ENCODE results near the gene GOLIM4. TPM values are rescaled to one million over a fixed set of nuclear protein-coding genes. Genes with fewer than 3 reads are reported as not detected.

GOLIM4 gene
- total and polyA plus RNA-seq, 2 experiments from 2014 or later: 45.3 to 67.2 TPM

DNA sequence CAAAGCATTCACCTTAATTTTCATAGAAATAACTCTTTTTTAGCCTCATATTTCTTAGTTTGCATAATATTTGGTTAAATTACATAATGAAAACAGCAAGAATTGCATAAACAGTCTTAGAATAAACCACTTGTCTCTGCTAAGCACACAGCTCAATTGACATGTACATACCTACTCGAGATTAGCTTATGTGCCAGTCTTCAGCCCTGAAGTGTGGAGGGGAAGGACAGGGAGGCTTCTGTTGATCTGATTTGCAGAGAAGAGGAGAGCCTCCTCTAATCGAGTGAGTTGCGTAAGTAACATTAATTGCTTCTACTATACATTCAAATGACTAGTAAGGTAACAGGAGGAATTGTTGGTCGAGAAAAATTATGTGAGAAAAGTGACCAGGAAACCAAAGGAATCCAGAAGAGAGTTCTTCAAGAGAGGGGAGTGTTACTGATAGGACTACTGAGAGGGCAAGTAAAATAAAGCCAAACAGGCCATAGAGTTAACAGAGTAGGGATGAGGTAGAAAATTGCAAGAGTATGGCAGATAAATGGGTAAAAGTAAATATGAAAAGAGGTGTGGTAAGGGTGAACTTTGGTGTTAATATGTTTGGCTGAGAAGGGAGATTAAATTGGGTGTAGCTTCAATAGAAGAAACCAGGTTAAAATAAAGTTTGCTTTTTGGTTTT, 7.1 kb upstream of the GOLIM4 start:
- Histone ChIP-seq H3K27me3 (no peaks in the 10 kb centered on the region), H3K9me2 (replicated peaks; ENCODE audit: insufficient read depth) (no peaks in the 10 kb centered on the region), H3K27ac (no peak overlapping the region), H3K36me3 (replicated peaks; ENCODE audit: insufficient read depth, low read depth) (no peaks in the 10 kb centered on the region), H4K20me1 (ENCODE audit: insufficient read depth, poor library complexity, severe bottlenecking) (no peaks in the 10 kb centered on the region), H3K4me3 (no peak overlapping the region), H2AFZ (no peak overlapping the region), H3K4me2 (no peak overlapping the region), H3K79me2 (no peaks in the 10 kb centered on the region), H3K4me1 (ENCODE audit: insufficient read depth) (no peaks in the 10 kb centered on the region), H3K9me3 (ENCODE audit: low read depth) (no peaks in the 10 kb centered on the region)
- WGBS (ENCODE audit: low lambda C conversion rate, missing lambda C conversion rate): 73% methylated on average over 4 of the region's 4 CpGs
- TF ChIP-seq EZH2phosphoT487 (IDR thresholded peaks at IDR 0.05; ENCODE audit: low read depth, severe bottlenecking, unreplicated experiment) (no peak), EZH2 (IDR thresholded peaks at IDR 0.05; ENCODE audit: borderline replicate concordance) (no peak)
- TF ChIP-seq, protein P1, sequence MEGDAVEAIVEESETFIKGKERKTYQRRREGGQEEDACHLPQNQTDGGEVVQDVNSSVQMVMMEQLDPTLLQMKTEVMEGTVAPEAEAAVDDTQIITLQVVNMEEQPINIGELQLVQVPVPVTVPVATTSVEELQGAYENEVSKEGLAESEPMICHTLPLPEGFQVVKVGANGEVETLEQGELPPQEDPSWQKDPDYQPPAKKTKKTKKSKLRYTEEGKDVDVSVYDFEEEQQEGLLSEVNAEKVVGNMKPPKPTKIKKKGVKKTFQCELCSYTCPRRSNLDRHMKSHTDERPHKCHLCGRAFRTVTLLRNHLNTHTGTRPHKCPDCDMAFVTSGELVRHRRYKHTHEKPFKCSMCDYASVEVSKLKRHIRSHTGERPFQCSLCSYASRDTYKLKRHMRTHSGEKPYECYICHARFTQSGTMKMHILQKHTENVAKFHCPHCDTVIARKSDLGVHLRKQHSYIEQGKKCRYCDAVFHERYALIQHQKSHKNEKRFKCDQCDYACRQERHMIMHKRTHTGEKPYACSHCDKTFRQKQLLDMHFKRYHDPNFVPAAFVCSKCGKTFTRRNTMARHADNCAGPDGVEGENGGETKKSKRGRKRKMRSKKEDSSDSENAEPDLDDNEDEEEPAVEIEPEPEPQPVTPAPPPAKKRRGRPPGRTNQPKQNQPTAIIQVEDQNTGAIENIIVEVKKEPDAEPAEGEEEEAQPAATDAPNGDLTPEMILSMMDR (IDR thresholded peaks at IDR 0.05; ENCODE audit: poor library complexity): no peak
- no peak for DNase-seq (ENCODE audit: low spot score)

DNA sequence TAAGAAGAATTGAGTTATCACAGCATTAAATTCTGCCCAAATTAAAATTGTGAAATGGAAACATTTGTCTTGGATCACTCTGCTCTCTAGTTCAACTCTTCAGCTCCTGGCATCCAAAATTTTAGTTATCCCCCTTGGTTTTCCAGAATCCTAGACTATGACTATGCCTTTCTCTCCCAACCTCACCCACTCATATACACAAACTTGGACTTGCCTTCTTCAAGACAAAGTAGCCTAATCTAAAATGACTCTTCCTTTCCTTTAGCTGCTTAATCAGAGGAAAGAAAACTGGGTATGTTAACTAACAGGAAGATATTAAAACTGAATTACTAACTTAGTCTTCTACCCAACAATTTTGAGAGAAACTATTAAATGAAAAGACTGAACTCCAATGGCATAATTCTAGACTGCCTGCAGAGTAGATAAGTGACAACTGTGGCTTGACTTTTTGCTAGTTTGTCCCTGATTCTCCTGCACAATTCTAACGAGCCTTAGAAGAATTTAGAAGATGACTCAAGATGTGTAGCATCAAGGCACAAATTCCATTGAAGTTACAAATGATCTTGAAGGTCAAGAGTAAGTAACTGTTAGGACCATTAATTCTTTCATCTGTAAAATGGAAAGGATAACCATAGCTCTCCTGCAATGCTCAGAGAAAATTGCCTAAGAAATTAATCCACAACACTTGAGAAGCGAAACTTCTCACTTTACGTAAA, 5.2 kb upstream of the GOLIM4 start:
- no peak for DNase-seq (ENCODE audit: low spot score)
- Histone ChIP-seq H3K9me2 (replicated peaks; ENCODE audit: insufficient read depth) (no peaks in the 10 kb centered on the region), H2AFZ (no peak overlapping the region), H3K79me2 (no peaks in the 10 kb centered on the region), H3K9me3 (ENCODE audit: low read depth) (no peaks in the 10 kb centered on the region), H3K36me3 (replicated peaks; ENCODE audit: insufficient read depth, low read depth) (no peaks in the 10 kb centered on the region), H3K4me2 (no peak overlapping the region), H4K20me1 (ENCODE audit: insufficient read depth, poor library complexity, severe bottlenecking) (no peaks in the 10 kb centered on the region), H3K4me3 (no peak overlapping the region), H3K27me3 (no peaks in the 10 kb centered on the region), H3K27ac (no peak overlapping the region), H3K4me1 (ENCODE audit: insufficient read depth) (no peaks in the 10 kb centered on the region)
- WGBS (ENCODE audit: low lambda C conversion rate, missing lambda C conversion rate): 81% methylated on average over 3 of the region's 3 CpGs
- TF ChIP-seq EZH2phosphoT487 (IDR thresholded peaks at IDR 0.05; ENCODE audit: low read depth, severe bottlenecking, unreplicated experiment) (no peak), EZH2 (IDR thresholded peaks at IDR 0.05; ENCODE audit: borderline replicate concordance) (no peak)
- TF ChIP-seq, protein P1 (IDR thresholded peaks at IDR 0.05; ENCODE audit: poor library complexity): no peak

DNA sequence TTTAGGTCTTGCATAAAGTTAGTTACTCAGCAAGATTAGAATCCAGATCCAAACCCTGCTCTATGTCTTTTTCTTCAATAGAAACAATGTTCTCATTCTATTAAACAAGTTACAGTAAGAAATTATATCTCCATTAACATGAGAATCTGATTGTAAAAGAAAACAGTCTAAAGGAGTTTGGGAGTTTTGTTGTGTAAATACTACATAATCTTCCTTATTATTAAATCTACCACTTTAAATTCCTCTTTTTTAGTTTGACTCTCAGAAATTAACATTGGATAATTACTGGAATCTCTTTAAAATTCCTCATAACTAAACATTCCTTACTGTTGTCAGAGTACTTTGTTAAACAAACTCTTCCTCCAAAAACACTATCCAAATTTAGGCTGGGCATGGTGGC, 1.7 kb upstream of the GOLIM4 start:
- H3K4me1 ChIP-seq (ENCODE audit: insufficient read depth): no peaks in the 10 kb centered on the region
- no peak for TF ChIP-seq EZH2phosphoT487 (IDR thresholded peaks at IDR 0.05; ENCODE audit: low read depth, severe bottlenecking, unreplicated experiment)
- TF ChIP-seq EZH2 (IDR thresholded peaks at IDR 0.05; ENCODE audit: borderline replicate concordance): no peak
- TF ChIP-seq, protein P1 (IDR thresholded peaks at IDR 0.05; ENCODE audit: poor library complexity): no peak
- H3K9me2 ChIP-seq (replicated peaks; ENCODE audit: insufficient read depth): no peaks in the 10 kb centered on the region
- no peak for DNase-seq (ENCODE audit: low spot score)
- H3K27ac ChIP-seq: no peak overlapping the region
- H3K9me3 ChIP-seq (ENCODE audit: low read depth): no peaks in the 10 kb centered on the region
- H3K4me2 ChIP-seq: no peak overlapping the region
- H2AFZ ChIP-seq: no peak overlapping the region
- no peaks in the 10 kb centered on the region for H3K27me3 ChIP-seq
- peaks cover 4% of the 10 kb centered on the region for H4K20me1 ChIP-seq (ENCODE audit: insufficient read depth, poor library complexity, severe bottlenecking)
- no peak overlapping the region for H3K4me3 ChIP-seq
- no peaks in the 10 kb centered on the region for H3K36me3 ChIP-seq (replicated peaks; ENCODE audit: insufficient read depth, low read depth)
- peaks cover 25% of the 10 kb centered on the region for H3K79me2 ChIP-seq
